GM19328 (cell line): Measurements from ENCODE around the gene ASB14.
"Not testable (repeated sequence)": the region's sequence is repeated elsewhere in the genome, so short reads cannot be mapped to it uniquely, and the experiment has no call there.

Experiments
- ATAC-seq: cut with Tn5 transposase; IDR thresholded peaks from one replicate; pipeline ENCODE4 v1.9.1; 2021; ENCODE audit warnings: mild to moderate bottlenecking, moderate library complexity; ENCODE audit not compliant: unreplicated experiment

The ASB14 gene

GRCh38 chr3:57292159-57292896 is at the start of gene ASB14:
Gene ASB14 (minus strand): TSS chr3:57292685. CDS start chr3:57292033, 652 bp downstream.
- ATAC-seq: no peak

GRCh38 chr3:57339071-57339642 is 46.7 kb upstream of the ASB14 start:
- ATAC-seq: not testable (repeated sequence)

- not testable (repeated sequence) for ATAC-seq
Measured at GRCh38 chr3:57338272-57339070, 46.0 kb upstream of the ASB14 start.

- ATAC-seq: no peak
Measured at GRCh38 chr3:57335283-57335938, 42.9 kb upstream of the ASB14 start.

GRCh38 chr3:57331078-57331610 is 38.7 kb upstream of the ASB14 start:
- ATAC-seq: no peak

- not testable (repeated sequence) for ATAC-seq
Measured at GRCh38 chr3:57326498-57326897, 34.0 kb upstream of the ASB14 start.

GRCh38 chr3:57314204-57314603 is 21.7 kb upstream of the ASB14 start:
- no peak for ATAC-seq

- no peak for ATAC-seq
Measured at GRCh38 chr3:57309769-57310360, 17.4 kb upstream of the ASB14 start.

GRCh38 chr3:57303520-57303919 is 11.0 kb upstream of the ASB14 start:
- ATAC-seq: not testable (repeated sequence)

GRCh38 chr3:57298041-57298440 is 5.6 kb upstream of the ASB14 start:
- no peak for ATAC-seq

- ATAC-seq: no peak
Measured at GRCh38 chr3:57292897-57293526, 527 bp upstream of the ASB14 start.

GRCh38 chr3:57288403-57288802 is 4.1 kb downstream of the ASB14 start:
- no peak for ATAC-seq

- ATAC-seq: no peak
Measured at GRCh38 chr3:57287205-57287604, 5.3 kb downstream of the ASB14 start.

- no peak for ATAC-seq
Measured at GRCh38 chr3:57283334-57283733, 9.2 kb downstream of the ASB14 start.

- no peak for ATAC-seq
Measured at GRCh38 chr3:57281715-57282114, 10.8 kb downstream of the ASB14 start.

- no peak for ATAC-seq
Measured at GRCh38 chr3:57279685-57280084, 12.8 kb downstream of the ASB14 start.

- ATAC-seq: no peak
Measured at GRCh38 chr3:57278237-57278636, 14.2 kb downstream of the ASB14 start.

- ATAC-seq: no peak
Measured at GRCh38 chr3:57275393-57275792, 17.1 kb downstream of the ASB14 start.

GRCh38 chr3:57274845-57275244 is 17.6 kb downstream of the ASB14 start:
- no peak for ATAC-seq

- ATAC-seq: no peak
Measured at GRCh38 chr3:57268416-57268815, 24.1 kb downstream of the ASB14 start.
